Type B pancreatic cell (in vitro differentiated cells): ENCODE measurements around the gene ATP7B. TPM values are rescaled to one million over a fixed set of nuclear protein-coding genes. Genes with fewer than 3 reads are reported as not detected.
"Not testable (repeated sequence)": the region's sequence is repeated elsewhere in the genome, so short reads cannot be mapped to it uniquely, and the experiment has no call there.

Experiments
- DNase-seq: peaks from one replicate; pipeline ENCODE4 v3.0.0; 2021; ENCODE audit warnings: mixed read lengths; ENCODE audit not compliant: unreplicated experiment; ENCODE audit errors: extremely low spot score
- H3K27ac Mint-ChIP-seq: 2 replicates; pipeline ENCODE4 v1.8.0; 2021; ENCODE audit warnings: mild to moderate bottlenecking, mixed read lengths
- H3K27me3 Mint-ChIP-seq: 2 replicates; pipeline ENCODE4 v1.8.0; 2021; ENCODE audit warnings: mixed read lengths
- H3K36me3 Mint-ChIP-seq: 2 replicates; pipeline ENCODE4 v1.8.0; 2021; ENCODE audit warnings: mixed read lengths
- H3K4me1 Mint-ChIP-seq: one replicate; pipeline ENCODE4 v1.8.0; 2021; ENCODE audit warnings: mixed read lengths; ENCODE audit not compliant: unreplicated experiment
- H3K4me3 Mint-ChIP-seq: 2 replicates; pipeline ENCODE4 v1.8.0; 2021; ENCODE audit warnings: mild to moderate bottlenecking, mixed read lengths
- H3K9me3 Mint-ChIP-seq: 2 replicates; pipeline ENCODE4 v1.8.0; 2021; ENCODE audit warnings: mixed read lengths
- CTCF ChIP-seq: fragments of 200-600 bp; sonication (generic); conservative IDR thresholded peaks from 2 replicates; pipeline ENCODE4 v1.5.0; 2021; ENCODE audit warnings: antibody characterized with exemption, mild to moderate bottlenecking
- total RNA-seq: library from RNA; stranded (reverse); gene quantifications from 2 replicates; pipeline ENCODE4 v1.2.1, GENCODE V29; 2021; ENCODE audit warnings: low replicate concordance

Gene ATP7B
- total RNA-seq, 1 donor from 2014 or later, result 27.7 TPM

GRCh38 chr13:51914137-51914493 lies 97.1 kb downstream of the ATP7B start:
- Mint-ChIP-seq H3K9me3 (no peaks in the 10 kb centered on the region), H3K4me1 (peaks cover 15% of the 10 kb centered on the region), H3K27me3 (no peaks in the 10 kb centered on the region), H3K27ac (no peak overlapping the region), H3K4me3 (no peak overlapping the region), H3K36me3 (no peaks in the 10 kb centered on the region)
- no peak for DNase-seq
- TF ChIP-seq CTCF, result no peak

- H3K27ac Mint-ChIP-seq, result no peak overlapping the region
- no peaks in the 10 kb centered on the region for H3K9me3 Mint-ChIP-seq
- no peaks in the 10 kb centered on the region for H3K27me3 Mint-ChIP-seq
- peak; percentile 34 for TF ChIP-seq CTCF
- H3K36me3 Mint-ChIP-seq, result no peaks in the 10 kb centered on the region
- DNase-seq, result no peak
- H3K4me1 Mint-ChIP-seq, result peaks cover 15% of the 10 kb centered on the region
- H3K4me3 Mint-ChIP-seq, result no peak overlapping the region
Observed at GRCh38 chr13:51913421-51914136, 97.7 kb downstream of the ATP7B start.

GRCh38 chr13:51912511-51913225 lies 98.6 kb downstream of the ATP7B start:
- no peak for DNase-seq
- peaks cover 15% of the 10 kb centered on the region for H3K4me1 Mint-ChIP-seq
- no peaks in the 10 kb centered on the region for H3K27me3 Mint-ChIP-seq
- H3K36me3 Mint-ChIP-seq, result no peaks in the 10 kb centered on the region
- no peak overlapping the region for H3K27ac Mint-ChIP-seq
- H3K4me3 Mint-ChIP-seq, result no peak overlapping the region
- no peak for TF ChIP-seq CTCF
- H3K9me3 Mint-ChIP-seq, result no peaks in the 10 kb centered on the region

GRCh38 chr13:51912091-51912490 lies 99.2 kb downstream of the ATP7B start:
- TF ChIP-seq CTCF, result no peak
- Mint-ChIP-seq H3K9me3 (no peaks in the 10 kb centered on the region), H3K36me3 (no peaks in the 10 kb centered on the region), H3K27me3 (no peaks in the 10 kb centered on the region), H3K4me1 (peaks cover 15% of the 10 kb centered on the region), H3K4me3 (peak overlapping the region; percentile 1), H3K27ac (no peak overlapping the region)
- DNase-seq, result no peak

- Mint-ChIP-seq H3K36me3 (no peaks in the 10 kb centered on the region), H3K9me3 (no peaks in the 10 kb centered on the region), H3K4me3 (no peak overlapping the region), H3K4me1 (peaks cover 27% of the 10 kb centered on the region), H3K27ac (no peak overlapping the region), H3K27me3 (no peaks in the 10 kb centered on the region)
- no peak for DNase-seq
- no peak for TF ChIP-seq CTCF
Observed at GRCh38 chr13:51910508-51910907, 100.7 kb downstream of the ATP7B start.

- H3K4me1 Mint-ChIP-seq, result peaks cover 27% of the 10 kb centered on the region
- H3K36me3 Mint-ChIP-seq, H3K9me3 Mint-ChIP-seq, H3K27ac Mint-ChIP-seq, H3K27me3 Mint-ChIP-seq, H3K4me3 Mint-ChIP-seq, DNase-seq: not testable (repeated sequence)
Observed at GRCh38 chr13:51909265-51909664, 102.0 kb downstream of the ATP7B start.
